ENCODE data around the gene THSD4.
"Not testable (repeated sequence)": the region's sequence is repeated elsewhere in the genome, so short reads cannot be mapped to it uniquely, and the experiment has no call there.

Gene THSD4

DNA sequence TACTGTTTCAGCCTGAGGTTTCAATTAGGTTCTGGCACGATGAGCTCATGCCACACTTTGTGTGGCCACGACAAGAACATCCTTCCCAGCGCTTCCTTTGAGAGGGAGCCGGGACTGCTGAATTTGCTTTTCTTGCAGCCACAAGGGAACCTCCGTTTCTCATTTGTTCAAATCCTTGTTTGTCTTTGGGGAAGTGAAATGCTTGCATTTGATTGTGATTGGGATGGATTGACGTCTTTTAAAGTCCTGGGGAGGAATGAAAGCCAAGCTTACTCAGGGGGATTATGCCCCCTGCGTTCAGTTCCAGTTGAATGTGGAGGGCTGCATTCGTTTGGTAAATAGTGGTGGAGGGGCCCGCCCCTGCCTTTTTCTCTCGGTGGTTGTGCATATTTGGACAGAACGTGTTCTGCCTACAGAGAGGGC lies 277.6 kb downstream of the THSD4 start:
- no peak for DNase-seq

DNA sequence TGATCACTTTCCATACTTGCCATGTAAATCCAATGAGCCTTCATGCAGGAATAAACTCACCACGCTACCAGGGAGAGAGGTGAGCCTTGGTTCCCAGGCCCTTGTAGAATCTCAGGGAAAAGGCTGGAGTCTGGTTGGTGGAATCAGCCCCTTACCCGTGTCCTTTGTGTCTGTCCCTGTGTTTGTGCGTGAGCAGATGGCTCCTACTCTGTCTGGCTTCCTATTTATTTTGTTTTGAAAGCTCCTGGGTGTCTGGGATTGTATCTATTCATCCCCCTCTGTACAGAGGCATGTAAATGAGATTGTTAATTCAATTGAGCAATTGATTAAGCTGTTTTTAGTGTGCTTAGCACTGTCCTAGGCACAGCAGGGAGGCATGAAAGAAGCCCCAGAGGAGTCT lies 278.1 kb downstream of the THSD4 start:
- no peak for DNase-seq

DNA sequence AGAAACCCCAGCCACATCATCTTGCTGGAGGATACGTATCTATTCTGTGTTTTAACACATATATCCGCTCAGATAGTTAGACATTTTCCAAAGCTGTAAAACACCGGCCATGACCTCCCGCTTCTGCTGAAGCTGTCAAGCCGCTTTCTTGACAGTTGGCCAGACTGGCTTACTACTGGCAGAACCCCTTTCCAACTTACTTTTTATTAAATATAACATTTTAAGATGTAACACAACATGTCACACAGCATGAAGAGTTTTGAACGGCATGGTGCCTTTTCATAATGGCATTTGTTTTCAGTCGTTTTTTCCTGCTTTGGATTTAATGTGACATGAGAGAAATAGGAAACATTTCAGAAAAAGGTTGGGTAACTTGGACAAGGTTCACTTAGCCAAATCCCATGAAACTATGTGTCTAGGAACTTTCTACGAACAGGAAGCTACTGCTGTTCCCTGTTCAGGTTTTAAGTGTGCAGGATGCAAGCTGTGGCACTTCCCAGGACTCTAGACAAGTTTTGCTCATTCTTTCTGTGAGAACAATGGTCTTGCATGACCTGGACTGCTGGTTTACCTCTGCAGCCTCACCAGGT lies 281.4 kb downstream of the THSD4 start:
- no peak for DNase-seq

DNA sequence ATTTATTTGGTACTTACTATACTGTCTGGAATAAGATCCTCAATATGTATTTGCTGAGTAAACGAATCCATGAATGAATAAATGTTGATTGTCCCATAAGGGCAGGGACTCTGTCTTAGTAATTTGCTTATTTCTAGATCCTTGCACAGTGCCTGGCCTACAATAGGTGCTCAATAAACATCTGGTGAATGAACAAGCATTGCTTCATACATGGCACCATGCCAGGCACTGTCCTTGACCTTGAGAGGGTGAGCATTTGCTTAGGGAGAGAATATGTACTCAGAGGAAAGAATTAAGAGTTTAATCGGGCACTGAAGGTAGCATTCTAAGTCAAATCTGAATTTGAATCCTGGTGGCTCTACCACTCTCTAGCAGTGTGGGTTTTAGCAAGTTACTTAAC lies 282.1 kb downstream of the THSD4 start:
- no peak for DNase-seq

DNA sequence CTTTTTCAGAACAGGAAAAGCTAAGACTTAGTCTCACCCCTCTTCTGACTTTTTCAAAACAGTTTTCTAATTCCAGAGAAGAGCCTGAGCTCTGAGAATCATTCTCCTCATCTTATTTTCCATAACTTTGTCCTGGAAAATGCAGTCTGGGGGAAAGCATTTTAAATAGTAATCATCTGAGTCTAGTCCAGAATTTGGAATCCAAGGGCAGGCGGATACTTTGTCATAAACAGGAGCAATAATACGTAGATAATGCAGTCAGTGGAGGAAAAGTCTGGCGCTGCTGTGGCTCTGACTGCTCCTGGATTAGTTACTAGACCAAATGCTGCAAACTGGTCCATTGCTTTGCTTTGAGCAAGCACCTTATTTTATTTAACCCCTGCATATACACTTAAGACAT lies 285.0 kb downstream of the THSD4 start:
- no peak for DNase-seq

DNA sequence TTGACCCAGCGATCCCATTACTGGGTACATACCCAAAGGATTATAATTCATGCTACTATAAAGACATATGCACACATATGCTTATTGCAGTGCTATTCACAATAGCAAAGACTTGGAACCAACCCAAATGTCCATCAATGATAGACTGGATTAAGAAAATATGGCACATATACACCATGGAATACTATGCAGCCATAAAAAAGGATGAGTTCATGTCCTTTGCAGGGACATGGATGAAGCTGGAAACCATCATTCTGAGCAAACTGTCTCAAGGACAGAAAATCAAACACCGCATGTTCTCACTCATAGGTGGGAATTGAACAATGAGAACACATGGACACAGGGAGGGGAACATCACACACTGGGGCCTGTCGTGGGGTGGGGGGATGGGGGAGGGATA lies 286.5 kb downstream of the THSD4 start:
- DNase-seq: not testable (repeated sequence)

DNA sequence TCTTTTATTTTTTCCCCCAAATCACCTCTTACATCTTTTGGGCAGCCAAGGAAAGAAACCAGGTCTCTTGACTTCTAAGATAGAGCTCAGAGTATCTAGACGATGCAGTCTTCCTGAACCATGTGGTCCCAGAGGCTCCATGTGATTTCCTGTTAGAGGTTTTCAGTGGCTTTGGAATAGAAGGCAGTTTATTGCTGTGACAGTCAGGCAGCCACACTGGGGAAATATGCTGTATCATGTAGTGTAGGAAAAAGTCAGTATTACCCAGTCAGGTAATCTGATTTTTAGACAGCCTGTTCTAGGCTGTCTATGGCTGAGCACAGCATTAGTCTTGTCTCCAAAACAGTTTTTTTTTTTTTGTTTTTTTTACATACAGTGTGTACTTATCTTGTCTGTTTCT lies 294.3 kb downstream of the THSD4 start:
- DNase-seq: no peak

DNA sequence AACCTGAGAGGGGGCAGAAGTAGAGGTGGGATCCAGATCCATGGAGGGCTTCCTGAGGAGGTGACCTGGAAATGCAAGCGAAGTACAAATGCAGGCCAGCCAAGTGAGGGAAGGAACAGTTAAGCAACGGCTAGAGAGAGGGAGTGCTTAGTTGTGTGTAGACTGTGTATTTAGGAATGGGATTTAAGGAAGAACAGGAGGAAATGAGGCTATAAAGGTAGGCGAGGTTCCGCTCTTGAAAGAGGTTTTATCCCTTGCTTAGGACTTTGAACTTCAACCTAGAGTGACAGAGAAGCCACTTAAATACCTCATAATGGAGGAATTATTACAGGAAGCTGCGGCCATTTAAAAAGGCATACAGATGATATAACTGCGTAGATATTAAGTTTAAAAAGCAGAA lies 295.1 kb downstream of the THSD4 start:
- no peak for DNase-seq

DNA sequence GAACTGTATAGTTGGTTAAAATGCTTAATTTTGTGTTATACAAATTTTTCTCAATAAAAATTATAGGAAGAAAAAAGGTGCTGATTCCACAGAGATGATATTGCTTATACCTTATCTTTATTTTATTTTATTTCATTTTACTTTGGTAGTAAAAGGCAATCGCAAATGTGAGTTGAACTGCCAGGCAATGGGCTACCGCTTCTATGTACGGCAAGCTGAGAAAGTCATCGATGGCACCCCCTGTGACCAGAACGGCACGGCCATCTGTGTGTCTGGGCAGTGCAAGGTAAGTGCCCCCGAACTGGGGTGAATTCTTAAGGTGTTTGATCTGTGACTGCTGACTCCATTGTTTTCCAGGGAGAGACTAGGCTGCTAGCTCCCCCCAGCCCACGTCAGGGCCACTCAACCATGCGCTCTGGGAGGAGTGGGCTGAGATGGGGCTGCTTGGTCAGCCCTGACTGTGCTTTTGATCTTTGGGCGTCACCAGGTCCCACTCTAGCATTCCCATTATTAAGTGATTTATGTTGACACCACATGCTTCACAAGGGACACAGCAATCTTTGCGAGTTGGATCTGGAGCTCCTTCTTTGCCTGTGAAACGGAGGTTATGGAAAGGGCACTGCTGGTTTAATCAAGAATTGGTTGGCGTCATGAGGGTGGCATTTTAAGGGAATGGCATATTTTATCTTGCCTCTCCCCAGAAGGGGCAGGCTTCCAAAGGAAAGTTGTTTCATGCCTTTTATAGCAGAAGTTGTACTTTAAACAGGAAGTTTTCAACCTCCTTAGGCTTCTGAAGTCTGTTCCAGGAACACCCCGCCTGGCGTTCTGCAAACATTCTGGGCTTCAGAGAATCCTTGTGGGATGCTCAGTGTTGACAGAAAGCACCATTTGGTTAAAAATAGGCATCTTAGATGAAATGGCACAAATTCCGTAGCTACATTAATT lies 296.5 kb downstream of the THSD4 start:
- DNase-seq: no peak

DNA sequence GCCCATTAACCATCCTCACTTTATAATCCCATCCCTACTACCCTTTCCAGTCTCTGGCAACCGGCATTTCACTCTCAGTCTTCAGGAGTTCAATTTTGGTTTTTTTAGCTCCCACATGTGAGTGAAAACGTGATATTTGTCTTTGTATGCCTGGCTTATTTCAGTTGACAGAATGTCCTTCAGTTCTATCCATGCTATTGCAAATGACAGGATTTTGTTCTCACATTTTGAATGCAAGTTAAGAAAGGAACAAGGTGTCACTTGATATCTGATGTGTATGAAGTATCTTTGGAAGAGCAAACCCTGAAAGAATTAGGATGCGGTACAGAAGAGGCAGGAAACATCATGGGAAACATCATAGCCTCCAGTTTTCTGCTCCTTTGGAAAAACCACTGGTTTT lies 298.1 kb downstream of the THSD4 start:
- DNase-seq: no peak

DNA sequence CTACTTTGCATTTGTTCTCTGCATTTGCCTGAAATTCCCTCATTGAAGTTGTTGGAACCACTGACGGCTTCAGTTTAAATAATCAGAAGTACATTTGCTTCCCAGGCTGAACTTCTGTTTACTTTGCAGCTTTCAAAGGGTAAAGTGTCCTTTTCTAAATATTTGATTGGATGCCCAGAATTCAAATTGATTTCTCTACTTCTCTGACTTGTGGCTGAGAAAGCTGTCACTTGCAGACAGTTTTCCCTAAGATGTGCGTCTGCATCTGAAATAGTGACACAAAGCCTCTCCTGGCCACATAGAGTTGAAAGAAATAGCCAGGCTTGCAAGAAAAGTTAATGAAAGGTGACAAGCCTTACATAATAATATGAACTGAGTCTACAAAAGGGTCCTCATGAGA lies 299.6 kb downstream of the THSD4 start:
- no peak for DNase-seq

DNA sequence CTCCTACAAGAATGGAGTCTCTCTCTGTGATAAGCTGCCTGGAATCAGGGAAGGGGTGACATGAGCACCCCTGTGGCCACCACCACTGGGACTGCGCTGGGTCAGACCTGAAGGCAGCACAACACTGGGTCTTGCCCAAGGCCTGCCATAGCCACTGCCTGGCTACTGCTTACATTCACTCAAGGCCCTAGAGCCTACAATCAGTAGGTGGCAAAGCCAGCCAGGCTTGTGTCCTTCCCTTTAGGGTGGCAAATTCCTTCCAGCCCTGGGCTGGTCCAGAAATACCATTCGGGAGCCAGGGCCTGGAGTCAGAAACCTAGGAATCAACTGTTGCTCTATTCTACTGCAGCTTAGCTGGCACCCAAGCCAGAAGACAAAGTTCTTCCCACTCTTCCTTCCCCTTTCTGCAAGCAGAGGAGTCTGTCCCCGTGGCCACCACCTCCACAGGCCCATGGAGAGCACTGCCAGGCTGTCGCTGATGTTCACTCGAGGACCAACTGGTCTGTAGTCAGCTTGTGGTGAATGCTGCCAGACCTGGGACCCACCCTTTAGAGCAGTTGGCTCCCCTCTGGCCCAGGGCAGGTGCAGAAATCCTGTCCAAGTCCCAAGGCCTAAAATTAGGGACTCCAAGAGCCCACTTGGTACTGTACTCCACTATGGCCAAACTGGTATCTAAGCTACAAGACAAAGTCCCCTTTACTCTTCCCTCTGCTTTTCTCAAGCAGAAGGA lies 307.4 kb downstream of the THSD4 start:
- no peak for DNase-seq

DNA sequence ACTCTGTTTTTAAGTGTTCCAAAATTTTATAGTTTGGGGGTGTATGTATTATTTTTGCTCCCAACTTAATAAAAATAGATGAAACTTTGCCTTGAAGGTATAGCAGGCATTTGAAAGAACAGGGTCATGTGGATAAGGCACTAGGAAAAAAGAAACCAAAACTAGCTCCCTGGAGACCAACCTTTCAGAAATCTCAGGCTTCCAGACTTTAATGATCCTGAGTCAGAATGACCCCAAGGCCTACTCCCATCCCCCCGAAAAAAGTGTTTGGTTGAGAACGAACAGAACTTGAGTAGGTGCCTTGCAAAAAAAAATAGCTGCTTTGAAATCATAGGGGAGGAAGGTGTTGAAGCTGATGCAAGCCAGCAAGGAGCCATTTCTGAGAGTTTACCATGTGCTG lies 309.5 kb downstream of the THSD4 start:
- no peak for DNase-seq

DNA sequence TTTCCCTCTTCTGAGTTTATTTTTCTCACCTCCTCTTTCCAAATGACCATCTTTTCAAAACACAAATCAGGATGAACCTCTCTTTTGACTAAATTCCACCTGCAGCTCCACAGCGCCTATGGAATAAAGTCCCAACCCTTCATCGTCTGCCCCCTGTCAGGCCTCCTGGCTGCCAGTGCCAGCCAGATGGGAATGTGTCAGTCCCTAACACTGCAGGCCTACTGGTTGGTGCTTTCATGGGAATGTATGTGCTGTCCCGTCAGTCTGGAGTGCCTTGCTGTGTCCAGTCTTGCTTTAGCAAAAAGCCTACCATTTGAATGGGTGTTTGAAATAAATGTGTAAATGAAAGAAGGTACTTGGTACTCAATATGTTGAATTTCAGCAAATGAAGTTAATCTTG lies 310.1 kb downstream of the THSD4 start:
- DNase-seq: no peak

DNA sequence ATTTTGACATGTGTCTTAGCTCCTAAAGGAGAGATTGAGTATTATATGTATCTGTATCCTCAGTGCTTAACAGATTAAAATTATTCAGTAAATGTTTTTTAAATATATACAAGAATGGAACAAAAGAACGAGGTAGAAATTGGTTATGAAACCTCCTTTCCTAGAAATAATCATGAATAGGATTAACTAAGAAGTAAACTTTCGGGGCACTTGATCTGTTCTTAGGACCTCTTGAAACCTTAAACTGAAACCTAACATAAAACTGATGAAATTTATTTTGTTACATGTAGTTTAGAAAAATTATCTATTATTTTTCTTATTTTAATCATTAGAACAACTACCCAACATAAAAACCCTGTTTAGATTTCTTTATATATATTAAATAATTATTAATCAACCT lies 311.5 kb downstream of the THSD4 start:
- no peak for DNase-seq

DNA sequence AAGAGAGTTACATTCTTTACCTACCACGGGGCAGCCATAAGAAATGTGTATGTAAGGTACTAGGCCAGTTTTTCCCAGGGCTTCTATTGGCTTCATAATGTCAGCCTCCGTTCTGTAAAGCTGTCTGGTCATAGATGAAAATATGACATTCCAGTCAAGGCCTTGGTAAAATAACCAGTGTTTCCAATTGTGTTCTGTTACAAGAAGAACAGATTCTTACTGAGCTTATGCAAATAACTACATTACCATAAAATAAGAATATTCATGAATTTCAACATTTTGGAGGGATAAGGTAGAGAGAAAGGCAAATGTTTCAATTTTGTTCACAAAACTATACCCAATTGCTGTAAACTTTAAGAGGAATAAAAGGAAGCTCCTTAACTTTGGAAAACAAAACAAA lies 315.5 kb downstream of the THSD4 start:
- DNase-seq: no peak

DNA sequence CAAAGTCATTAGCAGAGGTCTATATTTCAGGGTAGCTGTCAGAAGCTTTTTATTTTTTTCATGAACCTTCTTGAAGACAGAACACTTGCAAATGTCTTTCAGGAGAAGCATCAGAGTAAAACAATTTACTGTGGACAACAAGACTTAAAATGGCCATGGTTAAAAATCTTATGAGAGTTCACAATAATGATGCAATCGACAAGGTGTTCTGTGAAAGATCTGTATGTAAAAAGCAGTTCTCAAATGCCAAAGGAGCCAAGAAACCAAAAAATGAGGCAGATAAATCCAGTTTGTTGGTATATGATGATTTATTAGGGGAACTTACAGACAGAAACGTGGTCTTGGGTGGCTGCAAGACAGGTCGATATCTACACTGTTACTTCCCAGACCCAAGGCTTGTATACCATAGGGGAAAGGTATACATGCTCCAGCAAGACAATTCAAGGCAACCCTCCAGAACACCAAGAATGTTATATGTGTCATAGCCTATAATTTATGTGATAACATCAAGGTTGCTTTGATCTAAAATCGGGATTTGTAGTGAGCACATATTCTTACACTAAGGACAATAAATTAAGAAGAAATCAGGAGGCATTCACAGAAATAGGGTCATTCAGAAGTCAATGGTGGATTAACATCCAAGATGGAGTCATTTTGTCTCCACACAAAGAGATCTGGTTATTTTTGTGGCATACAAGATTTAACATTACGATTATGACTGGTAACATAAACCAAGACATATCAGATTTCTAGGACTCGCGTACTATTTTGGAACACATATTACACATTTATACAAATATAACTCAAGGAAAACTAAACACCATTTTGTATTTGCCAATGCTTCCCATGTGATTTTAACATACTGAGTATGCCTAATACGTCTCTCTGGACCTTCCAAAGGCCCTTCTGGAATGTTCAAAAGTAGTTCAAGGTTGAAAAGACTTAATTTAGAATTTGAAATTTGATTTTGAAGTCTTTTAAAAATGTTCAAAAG lies 316.4 kb downstream of the THSD4 start:
- no peak for DNase-seq

DNA sequence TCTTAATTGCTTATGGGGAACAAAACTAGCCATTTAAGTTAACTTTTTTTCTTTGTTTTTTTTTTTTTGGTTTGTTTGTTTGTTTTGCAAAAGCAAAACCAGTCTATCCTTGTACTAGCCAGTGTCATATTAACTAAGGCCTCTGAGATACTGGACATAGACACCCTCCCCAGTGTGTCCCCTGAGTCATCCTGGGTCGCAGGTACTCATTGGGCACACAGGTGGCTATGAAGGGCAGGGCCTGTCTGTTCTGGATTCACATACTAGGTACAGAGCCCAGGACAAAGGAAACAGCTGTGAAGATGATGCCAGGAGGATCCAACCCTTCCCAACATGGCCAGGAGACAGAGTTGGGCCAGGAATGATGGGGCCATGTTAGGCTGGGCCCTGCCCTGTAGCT lies 318.1 kb downstream of the THSD4 start:
- no peak for DNase-seq

DNA sequence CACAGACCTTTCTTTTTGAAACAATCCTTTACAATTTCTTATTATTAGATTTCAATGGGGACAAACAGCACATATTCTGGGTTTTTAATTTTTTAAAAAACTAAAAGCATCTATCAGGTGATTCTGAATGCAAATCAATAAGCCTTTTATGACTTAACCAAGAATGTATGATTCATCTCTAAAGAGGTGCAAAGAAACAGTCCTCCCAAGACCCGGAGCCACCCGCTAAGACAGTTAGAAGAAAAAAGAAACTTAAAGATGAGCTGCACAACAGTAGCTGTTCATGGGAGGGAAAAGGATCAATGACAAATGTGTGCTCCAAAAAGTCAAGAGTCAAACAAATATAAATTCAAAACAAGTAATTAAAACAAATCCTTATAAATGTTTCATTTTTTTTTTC lies 319.5 kb downstream of the THSD4 start:
- no peak for DNase-seq

DNA sequence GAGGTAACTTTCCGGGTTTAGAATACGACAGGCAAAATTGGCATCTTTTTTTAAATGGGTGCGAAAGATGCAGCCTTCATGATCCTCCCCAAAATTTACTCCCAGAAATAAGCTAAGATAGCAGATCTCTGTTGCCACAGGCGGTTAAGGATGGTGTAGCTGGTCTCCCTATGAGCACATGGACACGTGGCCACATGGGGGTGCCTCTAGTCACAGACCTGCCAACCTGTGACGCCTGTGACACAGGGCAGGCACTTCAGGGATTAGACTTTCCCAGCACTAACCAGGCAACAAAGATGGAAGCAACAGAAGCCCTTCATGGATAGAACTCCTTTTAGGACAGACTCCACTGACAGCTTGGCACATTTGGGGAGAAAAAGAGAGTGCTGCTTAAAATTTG lies 320.3 kb downstream of the THSD4 start:
- DNase-seq: no peak

DNA sequence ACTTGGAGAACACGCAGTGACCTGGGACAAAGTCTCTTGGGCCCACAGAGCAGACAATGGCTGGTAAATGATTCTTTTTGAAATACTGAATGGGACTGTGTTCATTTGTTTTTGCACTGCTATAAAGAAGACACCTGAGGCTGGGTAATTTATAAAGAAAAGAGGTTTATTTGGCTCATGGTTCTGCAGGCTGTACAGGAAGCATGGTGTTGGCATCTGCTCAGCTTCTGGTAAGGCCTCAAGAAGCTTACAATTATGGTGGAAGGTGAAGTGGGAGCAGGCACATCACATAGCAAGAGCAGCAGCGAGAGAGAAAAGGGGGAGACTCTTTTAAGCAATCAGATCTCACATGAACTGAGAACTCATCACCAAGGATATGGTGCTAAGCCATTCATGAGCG lies 321.6 kb downstream of the THSD4 start:
- no peak for DNase-seq

DNA sequence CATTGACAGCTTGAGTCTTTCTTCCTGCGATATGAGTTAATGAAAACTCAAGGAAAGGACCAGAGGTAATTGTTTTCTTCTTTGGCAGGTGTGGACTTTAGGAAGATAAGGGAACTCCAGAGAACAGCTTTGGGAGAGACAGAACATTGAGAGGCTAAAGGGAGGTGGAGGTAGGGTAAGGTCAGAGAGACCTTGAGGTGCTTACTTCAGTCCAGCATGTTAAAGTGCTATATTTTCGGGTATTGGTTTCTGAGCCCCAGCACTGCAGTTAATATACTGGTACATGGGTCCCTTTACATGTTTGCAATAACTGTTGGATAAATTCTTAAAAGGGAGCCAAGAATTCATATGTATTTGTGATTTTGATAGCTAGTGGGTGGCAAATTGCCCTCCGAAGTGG lies 322.1 kb downstream of the THSD4 start:
- DNase-seq: no peak

DNA sequence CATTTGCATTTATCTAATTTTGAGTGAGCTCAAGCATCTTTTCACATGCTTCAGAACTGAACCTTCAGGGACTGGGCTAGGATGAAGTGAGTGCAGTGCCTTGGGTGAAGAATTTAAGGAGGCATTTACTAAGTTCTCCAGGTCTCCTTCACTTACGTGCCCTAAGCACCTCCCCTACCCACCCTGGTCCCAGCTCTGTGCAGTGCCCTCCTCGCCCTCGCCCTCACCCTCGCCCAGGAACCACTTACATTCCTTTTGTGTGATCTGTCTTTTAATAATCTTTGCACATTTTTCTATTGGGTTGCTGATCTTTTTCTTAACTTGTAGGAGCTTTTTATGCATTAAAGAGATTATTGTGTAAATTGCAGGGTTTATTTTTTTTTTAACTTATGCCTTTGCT lies 322.6 kb downstream of the THSD4 start:
- DNase-seq: no peak

All from NCI-H187 treated with DMSO at 0.1 percent for 48 hours (cell line).